BLaER1 (cell line): ENCODE measurements around the gene MYBPC2.
A peak's percentile ranks its signal among the peaks of the same experiment; 100 is the strongest.

ENCODE experiments used
- H3K27ac ChIP-seq: shearing (Covaris generic); formaldehyde crosslinking; 2 replicates; pipeline ENCODE4 v1.8.1; 2022
- H3K27me3 ChIP-seq: shearing (Covaris generic); formaldehyde crosslinking; 2 replicates; pipeline ENCODE4 v1.8.1; 2022
- H3K36me3 ChIP-seq: shearing (Covaris generic); formaldehyde crosslinking; 2 replicates; pipeline ENCODE4 v1.8.1; 2022
- H3K4me1 ChIP-seq: shearing (Covaris generic); formaldehyde crosslinking; 2 replicates; pipeline ENCODE4 v1.8.1; 2022
- H3K4me2 ChIP-seq: shearing (Covaris generic); formaldehyde crosslinking; 2 replicates; pipeline ENCODE4 v1.8.1; 2022
- H3K4me3 ChIP-seq: shearing (Covaris generic); formaldehyde crosslinking; 2 replicates; pipeline ENCODE4 v1.8.1; 2022
- H3K9ac ChIP-seq: shearing (Covaris generic); formaldehyde crosslinking; 2 replicates; pipeline ENCODE4 v1.8.1; 2022
- H3K9me3 ChIP-seq: shearing (Covaris generic); formaldehyde crosslinking; 2 replicates; pipeline ENCODE4 v1.8.1; 2022
- H4K20me1 ChIP-seq: shearing (Covaris generic); formaldehyde crosslinking; 2 replicates; pipeline ENCODE4 v1.8.1; 2022
- Cebpa-rat ChIP-seq: shearing (Covaris generic); IDR thresholded peaks from 2 replicates; pipeline ENCODE4 v1.8.1; 2022

The MYBPC2 gene

GRCh38 chr19:50417111-50418081 lies 15.3 kb upstream of the MYBPC2 start:
- H3K4me1 ChIP-seq = peaks cover 87% of the 10 kb centered on the region
- H3K4me3 ChIP-seq = 0 out of 2 replicates have a peak overlapping the region, but pooled peaks have one; percentile 66
- no peaks in the 10 kb centered on the region for H3K27me3 ChIP-seq
- no peaks in the 10 kb centered on the region for H4K20me1 ChIP-seq
- peak overlapping the region; percentile 76; the same call in 1 of the 2 replicates for H3K9ac ChIP-seq
- peaks cover 27% of the 10 kb centered on the region for H3K36me3 ChIP-seq
- peak overlapping the region; percentile 93 for H3K4me2 ChIP-seq
- peak overlapping the region; percentile 97 for H3K27ac ChIP-seq
- no peak for TF ChIP-seq Cebpa-rat
- H3K9me3 ChIP-seq = peaks cover 3% of the 10 kb centered on the region; the same call in 1 of the 2 replicates

DNA sequence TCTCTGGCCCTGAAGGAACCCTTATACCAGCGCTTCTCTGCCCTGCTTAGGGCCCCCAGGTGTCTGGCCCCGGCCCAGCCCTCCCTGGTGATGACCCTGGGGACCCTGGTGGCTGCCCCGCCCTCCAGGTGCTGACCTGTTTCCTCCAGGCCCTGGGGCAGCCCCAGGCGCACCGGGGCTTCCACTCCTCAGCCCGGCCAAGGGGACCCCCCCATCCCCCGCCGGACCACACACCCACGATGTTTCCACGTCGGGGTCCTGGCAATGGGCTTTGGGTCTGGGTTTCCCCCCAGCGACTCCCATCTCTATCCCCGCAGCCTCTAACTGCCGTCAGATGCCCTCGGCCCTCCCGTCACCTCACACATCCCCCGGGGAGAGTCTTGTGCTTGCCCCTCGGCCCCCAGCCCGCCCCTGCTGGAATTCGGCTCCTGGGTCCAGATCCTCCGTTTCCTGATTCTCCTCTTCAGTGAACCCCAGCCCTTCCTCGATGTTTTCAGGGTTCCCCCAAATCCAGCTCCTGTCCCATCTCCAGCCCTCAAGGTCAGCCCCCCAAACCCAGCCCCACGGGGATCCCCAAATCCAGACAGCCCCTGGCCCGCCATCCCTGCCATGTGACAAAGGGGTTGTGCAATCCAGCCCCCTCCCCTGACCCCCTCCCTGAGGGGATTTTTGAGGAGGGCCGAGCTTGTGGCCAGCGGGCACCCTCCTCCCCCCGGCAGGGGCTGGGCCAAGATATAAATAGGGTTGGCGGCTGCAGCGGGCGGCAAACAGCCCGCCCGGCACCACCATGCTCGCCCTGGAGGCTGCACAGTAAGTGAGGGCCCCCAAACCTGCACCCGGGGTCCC lies 14.3 kb upstream of the MYBPC2 start, which contains the start of gene SPIB:
SPIB (plus strand) TSS at position 763 of the 846 bp plus-strand sequence; CDS start at position 788, 25 bp downstream.
- peak within 1 kb of the TSS; percentile 93 for H3K4me2 ChIP-seq
- no peaks in the 10 kb centered on the region for H3K9me3 ChIP-seq
- no peaks in the 10 kb centered on the region for H3K27me3 ChIP-seq
- peaks cover 27% of the 10 kb centered on the region for H3K36me3 ChIP-seq
- no peaks in the 10 kb centered on the region for H4K20me1 ChIP-seq
- H3K27ac ChIP-seq = peak within 1 kb of the TSS; percentile 84
- TF ChIP-seq Cebpa-rat = peak; percentile 82
- H3K9ac ChIP-seq = peak within 1 kb of the TSS; percentile 76
- H3K4me3 ChIP-seq = peak within 1 kb of the TSS; percentile 66
- peaks cover 86% of the 10 kb centered on the region for H3K4me1 ChIP-seq

DNA sequence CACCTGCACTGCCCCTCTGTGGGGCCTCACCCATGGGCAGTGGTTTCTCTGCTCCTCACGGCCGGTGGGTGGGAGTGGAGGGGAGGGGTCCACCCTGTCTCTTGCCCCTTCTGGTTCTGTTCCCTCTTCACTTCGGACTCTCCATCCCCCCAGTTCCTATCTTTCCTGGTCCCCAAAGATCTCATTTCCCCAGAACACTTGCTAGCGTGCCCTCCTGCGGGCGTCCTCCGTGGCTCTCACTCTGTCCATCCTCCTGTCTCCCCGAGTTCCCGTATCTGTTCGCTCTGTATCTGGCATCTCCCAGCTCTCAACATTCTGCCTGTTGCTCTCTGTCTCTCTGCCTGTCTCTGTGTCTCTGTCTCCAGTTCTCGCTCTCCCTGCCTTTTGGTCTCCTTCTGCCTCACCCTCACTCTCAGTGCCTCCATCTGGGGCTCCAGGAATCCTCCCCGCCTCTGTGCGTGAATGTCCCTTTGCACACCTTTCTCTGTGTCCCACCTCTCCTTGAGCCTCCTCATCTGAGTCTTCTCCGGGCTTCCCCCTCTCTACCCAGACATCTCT lies 13.6 kb upstream of the MYBPC2 start:
- no peaks in the 10 kb centered on the region for H4K20me1 ChIP-seq
- H3K4me1 ChIP-seq = peaks cover 79% of the 10 kb centered on the region
- H3K4me2 ChIP-seq = peak overlapping the region; percentile 93
- no peak for TF ChIP-seq Cebpa-rat
- H3K9me3 ChIP-seq = no peaks in the 10 kb centered on the region
- H3K4me3 ChIP-seq = peak overlapping the region; percentile 66
- peak overlapping the region; percentile 84 for H3K27ac ChIP-seq
- peaks cover 27% of the 10 kb centered on the region for H3K36me3 ChIP-seq
- H3K9ac ChIP-seq = peak overlapping the region; percentile 76
- H3K27me3 ChIP-seq = no peaks in the 10 kb centered on the region

DNA sequence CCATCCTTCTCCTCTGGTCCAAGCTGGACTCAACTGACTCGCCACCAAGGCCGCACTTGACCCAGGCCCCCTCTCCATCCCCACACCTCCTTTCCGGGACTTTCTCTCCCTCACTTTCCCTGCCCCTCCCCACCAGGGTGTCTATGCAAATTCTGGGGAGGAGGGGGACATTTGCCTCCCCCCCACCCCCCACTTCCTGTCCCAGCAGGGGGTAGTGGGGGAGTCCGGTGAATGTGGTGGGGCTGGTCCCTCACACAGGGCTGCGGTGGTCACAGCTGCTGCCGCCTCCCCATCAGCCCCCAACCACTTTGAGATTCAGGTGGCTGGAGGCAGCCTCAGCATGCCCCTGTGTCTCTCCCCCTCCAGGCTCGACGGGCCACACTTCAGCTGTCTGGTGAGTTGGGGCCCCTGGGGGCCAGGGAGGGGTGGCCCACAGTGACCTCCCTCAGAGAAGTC lies 13.1 kb upstream of the MYBPC2 start:
- Histone ChIP-seq H3K27me3 (no peaks in the 10 kb centered on the region), H3K9ac (peak overlapping the region; percentile 76), H3K4me3 (peak overlapping the region; percentile 66), H3K27ac (peak overlapping the region; percentile 84), H3K36me3 (peaks cover 25% of the 10 kb centered on the region), H3K4me1 (peaks cover 74% of the 10 kb centered on the region), H3K4me2 (peak overlapping the region; percentile 93), H4K20me1 (no peaks in the 10 kb centered on the region), H3K9me3 (no peaks in the 10 kb centered on the region)
- TF ChIP-seq Cebpa-rat = no peak

- peak overlapping the region; percentile 66 for H3K4me3 ChIP-seq
- no peaks in the 10 kb centered on the region for H4K20me1 ChIP-seq
- H3K36me3 ChIP-seq = peaks cover 25% of the 10 kb centered on the region
- H3K4me2 ChIP-seq = peak overlapping the region; percentile 93
- H3K9me3 ChIP-seq = no peaks in the 10 kb centered on the region
- TF ChIP-seq Cebpa-rat = no peak
- peak overlapping the region; percentile 76 for H3K9ac ChIP-seq
- no peaks in the 10 kb centered on the region for H3K27me3 ChIP-seq
- H3K4me1 ChIP-seq = peaks cover 69% of the 10 kb centered on the region
- peak overlapping the region; percentile 84 for H3K27ac ChIP-seq
Measured at GRCh38 chr19:50420127-50420526, 12.6 kb upstream of the MYBPC2 start.

DNA sequence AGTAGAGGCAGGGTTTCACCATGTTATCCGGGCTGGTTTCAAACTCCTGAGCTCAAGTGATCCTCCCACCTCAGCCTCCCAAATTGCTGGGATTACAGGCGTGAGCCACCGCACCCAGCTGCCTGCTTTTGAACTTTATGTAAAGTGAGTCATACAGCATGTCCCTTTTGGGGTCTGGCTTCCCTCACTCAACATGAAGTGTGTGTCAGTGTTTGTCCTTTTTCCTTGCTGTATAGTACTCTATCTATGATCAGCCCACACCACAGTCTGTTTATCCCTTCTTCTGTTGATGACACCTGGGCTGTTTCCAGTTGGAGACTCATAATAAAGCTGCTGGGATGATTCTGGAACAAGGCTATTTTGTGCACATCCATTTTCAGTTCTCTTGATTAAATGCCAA lies 11.9 kb upstream of the MYBPC2 start:
- no peaks in the 10 kb centered on the region for H4K20me1 ChIP-seq
- H3K36me3 ChIP-seq = peaks cover 25% of the 10 kb centered on the region
- H3K27me3 ChIP-seq = no peaks in the 10 kb centered on the region
- H3K9me3 ChIP-seq = no peaks in the 10 kb centered on the region
- H3K4me3 ChIP-seq = no peak overlapping the region
- H3K4me2 ChIP-seq = peak overlapping the region; percentile 93
- no peak for TF ChIP-seq Cebpa-rat
- no peak overlapping the region for H3K27ac ChIP-seq
- no peak overlapping the region for H3K9ac ChIP-seq
- H3K4me1 ChIP-seq = peaks cover 64% of the 10 kb centered on the region

GRCh38 chr19:50422397-50423278 lies 10.1 kb upstream of the MYBPC2 start:
- no peak overlapping the region for H3K9ac ChIP-seq
- H3K27ac ChIP-seq = 0 out of 2 replicates have a peak overlapping the region, but pooled peaks have one; percentile 30
- no peak for TF ChIP-seq Cebpa-rat
- H3K9me3 ChIP-seq = no peaks in the 10 kb centered on the region
- H3K36me3 ChIP-seq = peaks cover 25% of the 10 kb centered on the region
- no peak overlapping the region for H3K4me2 ChIP-seq
- H4K20me1 ChIP-seq = no peaks in the 10 kb centered on the region
- H3K27me3 ChIP-seq = no peaks in the 10 kb centered on the region
- H3K4me3 ChIP-seq = no peak overlapping the region
- peaks cover 51% of the 10 kb centered on the region for H3K4me1 ChIP-seq

GRCh38 chr19:50423279-50424113 lies 9.2 kb upstream of the MYBPC2 start:
- Histone ChIP-seq H3K4me1 (peaks cover 51% of the 10 kb centered on the region), H3K9me3 (no peaks in the 10 kb centered on the region), H3K27ac (no peak overlapping the region), H3K9ac (no peak overlapping the region), H3K27me3 (no peaks in the 10 kb centered on the region), H4K20me1 (no peaks in the 10 kb centered on the region), H3K4me2 (no peak overlapping the region), H3K36me3 (peaks cover 25% of the 10 kb centered on the region), H3K4me3 (no peak overlapping the region)
- no peak for TF ChIP-seq Cebpa-rat
